Activated CD8-positive, alpha-beta T cell treated with anti-CD3 and anti-CD28 coated beads for 36 hours (primary cell): ENCODE results near the gene LIN28B. TPM values are rescaled to one million over a fixed set of nuclear protein-coding genes. Genes with fewer than 3 reads are reported as not detected.

Experiments used
- ATAC-seq: fragments of 200-7000 bp; cut with Tn5 transposase; one replicate; pipeline ENCODE4 v1.10.0; 2021; ENCODE audit warnings: mild to moderate bottlenecking, moderate library complexity
- CTCF ChIA-PET: fragments of 350-600 bp; sonication (Branson Sonifier 250); formaldehyde crosslinking; loops from one replicate; lab custom pipeline; 2021; ENCODE audit warnings: antibody characterized with exemption; lab: Charles Lee
- POLR2A ChIA-PET: fragments of 350-600 bp; sonication (Branson Sonifier 250); formaldehyde crosslinking; loops from one replicate; lab custom pipeline; 2021; ENCODE audit warnings: antibody characterized with exemption; lab: Charles Lee
- DNase-seq: peaks from one replicate; pipeline ENCODE4 v3.0.0-alpha.2; 2020
- H3K27ac Mint-ChIP-seq: one replicate; pipeline ENCODE4 v1.8.0; 2021; ENCODE audit warnings: mild to moderate bottlenecking, mixed read lengths
- H3K27me3 Mint-ChIP-seq: one replicate; pipeline ENCODE4 v1.8.0; 2021; ENCODE audit warnings: mixed read lengths
- H3K36me3 Mint-ChIP-seq: one replicate; pipeline ENCODE4 v1.8.0; 2021; ENCODE audit warnings: low read depth, mixed read lengths
- H3K4me1 Mint-ChIP-seq: one replicate; pipeline ENCODE4 v1.8.0; 2021; ENCODE audit warnings: low read depth, mixed read lengths
- H3K4me3 Mint-ChIP-seq: one replicate; pipeline ENCODE4 v1.8.0; 2021; ENCODE audit warnings: mild to moderate bottlenecking, moderate library complexity, mixed read lengths
- H3K9me3 Mint-ChIP-seq: one replicate; pipeline ENCODE4 v1.8.0; 2021; ENCODE audit warnings: mixed read lengths
- intact Hi-C: fragments of 100-400 bp; cut with micrococcal nuclease; formaldehyde crosslinking; loops from one replicate; pipeline ENCODE4 v1.10.0; 2022
- total RNA-seq, 2 experiments: library from RNA; stranded (reverse); gene quantifications; one replicate each; pipeline ENCODE4 v1.2.3, GENCODE V29; 2021
- TF ChIP-seq, protein P1 (sequence below): fragments of 200-600 bp; IDR thresholded peaks from one replicate; pipeline ENCODE4 v1.8.0; 2022; ENCODE audit warnings: antibody characterized with exemption, mild to moderate bottlenecking

The LIN28B gene
- total RNA-seq, 2 experiments from 2014 or later: not detected

DNA sequence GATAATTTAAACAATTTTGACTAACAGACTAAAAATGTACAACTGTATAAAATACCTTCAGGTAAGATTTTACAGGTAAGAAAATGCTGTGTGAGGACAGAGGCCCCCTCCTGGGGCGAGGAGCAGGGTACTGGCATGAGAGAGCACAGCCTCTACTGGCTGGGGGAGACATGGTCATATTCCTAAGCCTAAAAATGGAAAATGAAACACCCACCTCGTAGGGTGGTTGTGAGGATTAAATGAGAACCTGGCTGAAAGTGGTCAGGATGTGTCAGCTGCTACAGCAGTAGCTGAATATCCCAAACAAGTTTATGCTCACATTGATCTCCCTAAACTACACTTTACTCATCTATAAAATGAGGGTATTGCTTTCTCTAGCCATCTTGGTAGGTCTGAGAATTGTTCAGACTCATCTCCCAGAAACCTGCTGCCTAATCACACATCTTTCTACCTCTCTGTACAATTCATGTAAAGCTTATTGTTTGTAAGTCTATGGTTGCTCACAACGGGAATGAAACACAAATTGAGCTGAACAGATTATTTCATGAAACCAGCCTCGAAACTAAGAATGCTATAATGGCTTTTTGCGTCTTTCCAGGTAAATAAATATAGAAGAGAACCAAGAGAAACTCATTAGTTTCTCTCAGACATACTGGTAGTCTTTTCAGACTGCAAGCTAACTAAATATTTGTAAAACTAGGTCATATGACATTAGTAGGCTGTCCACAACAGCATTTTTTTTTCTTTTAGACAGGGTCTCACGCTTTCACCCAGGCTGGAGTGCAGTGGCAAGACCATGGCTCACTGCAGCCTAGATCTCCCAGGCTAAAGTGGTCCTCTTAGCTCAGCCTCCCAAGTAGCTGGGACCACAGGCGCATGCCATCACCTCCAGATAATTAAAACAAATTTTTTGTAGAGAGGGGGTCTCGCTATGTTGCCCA is 153.3 kb downstream of the LIN28B start:
- Mint-ChIP-seq H3K4me1 (no peaks in the 10 kb centered on the region), H3K9me3 (no peaks in the 10 kb centered on the region), H3K27me3 (peaks cover 10% of the 10 kb centered on the region), H3K4me3 (no peak overlapping the region), H3K36me3 (no peaks in the 10 kb centered on the region), H3K27ac (no peak overlapping the region)
- DNase-seq: no peak
- intact Hi-C loops: no loop called here
- no peak for ATAC-seq
- ChIA-PET CTCF (interaction anchor here (1.0 to 1.5 kb wide), 2 partner anchors 22 to 59 kb away, joined by 3 to 7 read pairs; no protein-coding TSS in a partner anchor), POLR2A (no interaction called here)
- TF ChIP-seq, protein P1, sequence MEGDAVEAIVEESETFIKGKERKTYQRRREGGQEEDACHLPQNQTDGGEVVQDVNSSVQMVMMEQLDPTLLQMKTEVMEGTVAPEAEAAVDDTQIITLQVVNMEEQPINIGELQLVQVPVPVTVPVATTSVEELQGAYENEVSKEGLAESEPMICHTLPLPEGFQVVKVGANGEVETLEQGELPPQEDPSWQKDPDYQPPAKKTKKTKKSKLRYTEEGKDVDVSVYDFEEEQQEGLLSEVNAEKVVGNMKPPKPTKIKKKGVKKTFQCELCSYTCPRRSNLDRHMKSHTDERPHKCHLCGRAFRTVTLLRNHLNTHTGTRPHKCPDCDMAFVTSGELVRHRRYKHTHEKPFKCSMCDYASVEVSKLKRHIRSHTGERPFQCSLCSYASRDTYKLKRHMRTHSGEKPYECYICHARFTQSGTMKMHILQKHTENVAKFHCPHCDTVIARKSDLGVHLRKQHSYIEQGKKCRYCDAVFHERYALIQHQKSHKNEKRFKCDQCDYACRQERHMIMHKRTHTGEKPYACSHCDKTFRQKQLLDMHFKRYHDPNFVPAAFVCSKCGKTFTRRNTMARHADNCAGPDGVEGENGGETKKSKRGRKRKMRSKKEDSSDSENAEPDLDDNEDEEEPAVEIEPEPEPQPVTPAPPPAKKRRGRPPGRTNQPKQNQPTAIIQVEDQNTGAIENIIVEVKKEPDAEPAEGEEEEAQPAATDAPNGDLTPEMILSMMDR: no peak

DNA sequence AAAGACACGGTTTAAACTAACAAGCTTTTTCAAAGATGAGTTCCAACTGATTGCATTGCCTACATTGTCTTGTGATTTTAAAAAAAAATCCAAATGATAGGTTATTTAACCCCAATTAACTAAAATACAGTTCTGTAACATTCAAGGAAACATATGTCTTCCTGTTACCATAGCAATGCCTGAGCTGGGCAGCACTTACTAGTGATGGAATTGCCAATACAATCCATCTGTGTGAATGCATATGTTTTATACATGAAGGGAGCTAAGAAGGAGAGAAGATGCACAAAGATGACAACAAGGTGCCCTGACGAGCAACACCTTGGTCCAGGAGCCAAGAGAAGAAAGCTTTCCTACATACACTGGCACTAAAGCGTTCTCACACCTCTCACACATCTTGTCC is 154.2 kb downstream of the LIN28B start:
- Mint-ChIP-seq H3K4me3 (no peak overlapping the region), H3K36me3 (no peaks in the 10 kb centered on the region), H3K4me1 (no peaks in the 10 kb centered on the region), H3K27me3 (peaks cover 11% of the 10 kb centered on the region), H3K9me3 (no peaks in the 10 kb centered on the region), H3K27ac (no peak overlapping the region)
- DNase-seq (no peak), ATAC-seq (no peak)
- TF ChIP-seq, protein P1: no peak
- ChIA-PET POLR2A (no interaction called here), CTCF (interaction anchor here (1.5 kb wide), 1 partner anchor 23 kb away, joined by 7 read pairs; no protein-coding TSS in a partner anchor)
- intact Hi-C loops: no loop called here

DNA sequence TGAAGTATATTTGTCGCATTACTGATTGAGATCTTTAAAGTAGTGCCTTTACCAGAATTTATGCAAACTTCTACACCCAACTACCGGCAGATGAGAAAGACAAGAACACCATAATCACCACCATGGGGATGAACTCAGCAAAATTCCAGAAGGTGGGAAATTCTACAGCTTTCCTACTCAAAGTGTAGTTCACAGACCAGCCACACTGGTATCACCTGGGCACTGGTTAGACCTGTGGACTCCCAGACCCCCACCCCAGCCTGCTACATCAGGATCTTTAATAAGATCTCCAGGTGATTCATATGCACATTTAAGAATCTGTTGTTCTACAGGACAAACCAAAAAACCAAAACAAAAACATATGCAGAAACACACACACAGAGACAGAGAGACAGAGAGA is 155.0 kb downstream of the LIN28B start:
- intact Hi-C loops: no loop called here
- CTCF ChIA-PET: no interaction called here
- Mint-ChIP-seq H3K4me3 (no peak overlapping the region), H3K36me3 (no peaks in the 10 kb centered on the region), H3K27me3 (peaks cover 13% of the 10 kb centered on the region), H3K4me1 (no peaks in the 10 kb centered on the region), H3K27ac (no peak overlapping the region), H3K9me3 (no peaks in the 10 kb centered on the region)
- DNase-seq: no peak
- no peak for ATAC-seq
- TF ChIP-seq, protein P1: no peak
- POLR2A ChIA-PET: no interaction called here

DNA sequence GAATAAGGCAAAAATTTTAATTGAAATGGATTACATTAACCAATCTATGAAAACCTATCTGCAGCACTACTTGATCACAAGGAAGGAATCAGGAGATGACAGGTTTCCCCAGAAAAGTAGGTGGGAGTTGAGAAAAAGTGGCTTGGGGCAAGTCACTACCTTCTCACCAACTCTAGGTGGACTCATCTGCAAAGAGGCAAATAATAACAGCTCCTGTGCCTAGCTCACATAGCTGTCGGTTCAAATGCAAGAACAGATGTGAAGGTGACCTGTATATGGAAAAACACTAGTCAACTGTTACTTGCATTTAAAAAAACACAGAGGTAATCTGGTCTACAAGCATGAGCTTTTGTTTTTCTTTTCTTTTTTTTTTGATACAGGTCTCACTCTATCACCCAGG is 155.7 kb downstream of the LIN28B start:
- CTCF ChIA-PET: interaction anchor here (1.7 kb wide), 1 partner anchor 25 kb away, joined by 10 read pairs; no protein-coding TSS in a partner anchor

More for the DNA sequence above, 155.7 kb downstream of the LIN28B start:
- intact Hi-C loops: no loop called here
- POLR2A ChIA-PET: interaction anchor here (0.6 kb wide), 2 partner anchors 166 to 287 kb away, joined by 3 to 4 read pairs; no protein-coding TSS in a partner anchor
- Mint-ChIP-seq H3K36me3 (no peaks in the 10 kb centered on the region), H3K4me3 (no peak overlapping the region), H3K9me3 (no peaks in the 10 kb centered on the region), H3K4me1 (no peaks in the 10 kb centered on the region), H3K27me3 (peaks cover 19% of the 10 kb centered on the region), H3K27ac (no peak overlapping the region)
- TF ChIP-seq, protein P1: no peak
- DNase-seq: no peak
- no peak for ATAC-seq
